GM18867 (cell line): ENCODE results near the gene CDC6.

Experiments used
- ATAC-seq: cut with Tn5 transposase; IDR thresholded peaks from one replicate; pipeline ENCODE4 v1.9.1; 2021; ENCODE audit warnings: mild to moderate bottlenecking, moderate library complexity; ENCODE audit not compliant: unreplicated experiment

CDC6 gene

DNA sequence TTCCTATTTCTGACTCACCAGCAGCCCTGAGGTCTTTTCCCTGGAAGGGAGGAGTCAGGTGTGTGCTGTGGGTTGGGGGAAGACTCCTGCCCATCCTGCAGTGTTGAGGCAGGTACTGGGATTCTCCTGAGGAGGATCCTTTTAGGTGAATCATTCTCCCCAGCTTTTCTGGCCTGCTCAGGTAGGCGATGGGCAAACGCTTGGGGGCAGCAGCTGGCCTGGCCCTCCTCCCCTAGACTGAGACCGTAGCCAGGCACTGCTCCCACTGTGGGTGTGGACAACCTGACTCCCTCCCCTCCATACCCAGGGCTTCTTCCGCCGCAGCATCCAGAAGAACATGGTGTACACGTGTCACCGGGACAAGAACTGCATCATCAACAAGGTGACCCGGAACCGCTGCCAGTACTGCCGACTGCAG lies 61.8 kb downstream of the CDC6 start:
- ATAC-seq: no peak

DNA sequence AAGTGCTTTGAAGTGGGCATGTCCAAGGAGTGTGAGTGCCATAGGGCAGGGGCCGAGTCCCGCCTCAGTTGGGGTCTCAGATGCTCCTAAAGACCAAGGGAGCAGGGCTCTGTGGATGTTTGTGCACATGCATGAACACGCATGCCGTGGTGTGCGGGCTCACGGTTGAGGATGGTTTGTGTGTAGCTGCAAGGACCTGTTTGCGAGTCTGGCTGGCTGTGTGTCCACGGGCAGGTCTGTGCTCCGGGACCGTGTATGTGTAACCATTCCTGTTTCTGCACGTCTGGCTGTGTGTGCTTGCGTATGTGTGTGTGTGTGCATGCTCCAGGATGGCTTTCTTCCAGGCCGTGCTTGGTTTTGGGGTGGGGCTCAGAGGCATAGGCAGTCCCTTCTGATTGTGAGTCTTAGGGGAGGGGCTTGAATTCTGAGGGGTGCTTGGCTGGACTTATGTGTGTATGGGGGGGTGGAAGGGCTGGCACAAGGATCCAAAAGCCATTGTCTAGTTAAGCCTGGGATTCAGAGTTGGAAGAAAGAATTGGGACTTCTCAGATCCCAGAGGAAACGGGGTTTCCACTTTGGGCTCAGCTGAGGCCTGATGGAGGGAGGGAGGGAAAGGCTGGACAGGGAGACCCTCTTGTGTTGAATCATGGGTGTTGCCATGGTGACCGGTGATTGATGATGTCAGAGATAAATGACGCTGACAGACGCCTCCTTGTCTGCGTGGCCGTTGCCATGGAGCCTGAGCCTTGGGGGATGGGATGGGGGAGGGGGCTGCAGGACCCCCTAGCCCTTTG lies 62.4 kb downstream of the CDC6 start:
- no peak for ATAC-seq

GRCh38 chr17:40350689-40351358 lies 63.1 kb downstream of the CDC6 start:
- ATAC-seq: no peak

- no peak for ATAC-seq
These were observed 63.9 kb downstream of the CDC6 start for GRCh38 chr17:40351359-40352236.

GRCh38 chr17:40352237-40352778 lies 64.6 kb downstream of the CDC6 start:
- ATAC-seq: no peak

GRCh38 chr17:40352779-40353394 lies 65.2 kb downstream of the CDC6 start:
- ATAC-seq: no peak
